Lower leg skin (tissue), 4 donors: ENCODE measurements around the gene RANBP3. TPM values are rescaled to one million over a fixed set of nuclear protein-coding genes. Genes with fewer than 3 reads are reported as not detected.

Experiments
- DNase-seq, 2 donors: peaks; one replicate each; pipeline ENCODE4 v3.0.0-alpha.2; 2019; ENCODE audit warnings: low spot score in 2 of 2
- H3K4me3 ChIP-seq: fragments of 200-600 bp; sonication (generic); 2 replicates; pipeline ENCODE4 v1.5.1; 2017; ENCODE audit warnings: mild to moderate bottlenecking, low read depth; ENCODE audit not compliant: poor library complexity, severe bottlenecking
- POLR2A ChIP-seq, 2 donors: fragments of 450-650 bp; IDR thresholded peaks; one replicate each; pipeline ENCODE4 v1.6.1; 2016 to 2017; ENCODE audit warnings: antibody characterized with exemption in 2 of 2, mild to moderate bottlenecking in 1 of 2, moderate library complexity in 1 of 2
- WGBS, 2 donors: methylation state at CpG; one replicate each; pipeline ENCODE4 v1.1.5; 2018; 5-methylcytosine and 5-hydroxymethylcytosine counted together
- intact Hi-C: fragments of 100-400 bp; cut with DNase I; formaldehyde crosslinking; loops from one replicate; pipeline ENCODE4 v1.15.0; 2023; ENCODE audit warnings: low total_unique reads
- total RNA-seq, 4 donors: library from RNA; depleted of rRNA; stranded (reverse); fragments of >200 nt; gene quantifications; one replicate each; pipeline ENCODE4 v1.1.0, GENCODE V29; 2016
- TF ChIP-seq, protein P1 (sequence below), 3 donors: fragments of 450-650 bp; IDR thresholded peaks; one replicate each; pipeline ENCODE4 v1.5.1; 2016; ENCODE audit warnings: antibody characterized with exemption in 3 of 3, mild to moderate bottlenecking in 3 of 3, moderate library complexity in 2 of 3

Gene RANBP3
- total RNA-seq, 4 donors from 2014 or later = 57.2 to 116 (median 72.0) TPM

DNA sequence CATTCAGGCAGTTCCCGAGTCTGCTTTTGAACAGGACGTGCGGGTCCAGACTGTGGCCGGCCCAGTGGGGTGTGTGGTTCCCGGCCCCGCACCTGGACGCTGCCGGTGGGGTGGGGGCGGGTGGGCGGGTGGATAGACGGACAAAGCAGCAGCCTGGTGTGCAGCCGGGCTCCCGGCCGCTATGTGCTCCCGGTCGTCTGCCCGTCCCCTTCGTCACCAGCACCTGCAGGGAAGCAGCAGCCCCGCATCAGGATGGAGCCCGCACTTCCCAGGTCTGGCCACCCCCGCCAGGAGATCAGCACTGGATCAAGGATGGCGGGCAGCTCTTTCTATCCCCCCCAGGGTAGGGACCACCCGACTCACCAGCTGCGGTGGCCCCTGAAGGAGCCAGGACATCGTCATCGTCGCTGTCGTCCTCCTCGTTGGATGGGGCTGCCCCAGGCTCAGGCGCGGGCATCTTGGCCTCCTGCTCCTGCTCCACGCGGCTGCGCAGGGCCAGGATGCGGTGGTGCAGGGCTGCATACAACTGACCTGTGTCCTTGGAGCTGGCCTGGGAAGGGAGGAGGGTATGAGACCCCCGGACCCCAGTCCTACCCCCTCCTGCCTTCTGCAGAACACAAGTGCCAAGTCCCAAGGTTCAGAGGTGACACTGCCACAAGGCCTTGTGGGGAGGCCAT is 60.4 kb downstream of the RANBP3 start:
- intact Hi-C loops = no loop called here
- no peak overlapping the region for H3K4me3 ChIP-seq
- no peak for TF ChIP-seq POLR2A (IDR thresholded peaks at IDR 0.05)
- TF ChIP-seq, protein P1, sequence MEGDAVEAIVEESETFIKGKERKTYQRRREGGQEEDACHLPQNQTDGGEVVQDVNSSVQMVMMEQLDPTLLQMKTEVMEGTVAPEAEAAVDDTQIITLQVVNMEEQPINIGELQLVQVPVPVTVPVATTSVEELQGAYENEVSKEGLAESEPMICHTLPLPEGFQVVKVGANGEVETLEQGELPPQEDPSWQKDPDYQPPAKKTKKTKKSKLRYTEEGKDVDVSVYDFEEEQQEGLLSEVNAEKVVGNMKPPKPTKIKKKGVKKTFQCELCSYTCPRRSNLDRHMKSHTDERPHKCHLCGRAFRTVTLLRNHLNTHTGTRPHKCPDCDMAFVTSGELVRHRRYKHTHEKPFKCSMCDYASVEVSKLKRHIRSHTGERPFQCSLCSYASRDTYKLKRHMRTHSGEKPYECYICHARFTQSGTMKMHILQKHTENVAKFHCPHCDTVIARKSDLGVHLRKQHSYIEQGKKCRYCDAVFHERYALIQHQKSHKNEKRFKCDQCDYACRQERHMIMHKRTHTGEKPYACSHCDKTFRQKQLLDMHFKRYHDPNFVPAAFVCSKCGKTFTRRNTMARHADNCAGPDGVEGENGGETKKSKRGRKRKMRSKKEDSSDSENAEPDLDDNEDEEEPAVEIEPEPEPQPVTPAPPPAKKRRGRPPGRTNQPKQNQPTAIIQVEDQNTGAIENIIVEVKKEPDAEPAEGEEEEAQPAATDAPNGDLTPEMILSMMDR (IDR thresholded peaks at IDR 0.05) = no peak
- 90 to 91% methylated on average over 32 to 36 of the region's 36 CpGs for WGBS, 2 donors
- DNase-seq = no peak

DNA sequence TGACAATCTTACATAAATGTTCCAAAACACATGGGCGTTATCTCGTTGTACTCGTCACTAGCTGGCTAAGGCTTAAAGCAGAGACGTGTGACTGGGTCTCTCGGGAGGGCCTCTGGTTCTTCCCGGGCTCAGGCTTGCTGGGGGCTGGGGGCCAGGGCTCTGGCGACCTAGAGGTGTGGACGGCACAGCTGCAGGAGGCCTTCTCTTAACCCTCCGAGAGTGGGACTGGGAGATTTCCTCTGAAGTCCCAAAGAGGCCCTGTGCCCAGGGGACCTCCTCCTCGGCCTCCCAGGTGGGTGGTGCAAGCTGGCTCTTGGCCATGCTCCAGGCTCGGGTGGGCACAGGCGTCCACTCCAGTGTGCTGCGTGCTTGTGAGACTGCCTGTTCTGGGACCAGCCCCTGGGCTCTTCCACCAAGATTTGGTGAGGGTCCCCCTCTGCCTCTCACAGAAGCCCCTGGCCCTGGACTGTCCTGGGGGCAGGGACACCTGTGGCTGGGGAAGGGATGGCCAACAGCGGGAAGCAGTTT is 61.7 kb downstream of the RANBP3 start:
- WGBS, 2 donors = 65 to 66% methylated on average over 10 to 14 of the region's 14 CpGs
- no peak for TF ChIP-seq POLR2A (IDR thresholded peaks at IDR 0.05)
- TF ChIP-seq, protein P1 (IDR thresholded peaks at IDR 0.05) = no peak
- no peak overlapping the region for H3K4me3 ChIP-seq
- no peak for DNase-seq
- intact Hi-C loops = no loop called here

DNA sequence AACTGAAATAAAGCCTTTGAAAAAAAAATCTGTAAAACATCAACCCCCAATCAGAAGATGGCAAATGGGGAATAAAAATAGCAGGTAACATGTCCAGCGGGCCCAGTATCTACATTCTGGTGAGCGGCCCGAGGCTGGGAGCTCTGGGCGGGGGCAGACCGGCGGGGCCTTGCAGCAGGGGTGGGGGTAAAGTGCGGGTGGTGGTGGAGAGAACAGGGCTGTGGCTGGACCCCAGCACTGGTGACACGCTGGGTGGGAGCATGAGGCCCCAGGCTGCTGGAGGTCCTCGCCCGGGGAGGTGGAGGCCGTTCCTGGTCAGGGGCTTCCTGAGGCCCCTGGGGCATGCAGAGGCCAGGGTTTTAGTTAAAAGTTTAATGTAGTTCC is 62.2 kb downstream of the RANBP3 start:
- DNase-seq = no peak
- no peak for TF ChIP-seq POLR2A (IDR thresholded peaks at IDR 0.05)
- TF ChIP-seq, protein P1 (IDR thresholded peaks at IDR 0.05) = no peak
- no peak overlapping the region for H3K4me3 ChIP-seq
- intact Hi-C loops = no loop called here
- 66% methylated on average over 11 of the region's 11 CpGs for WGBS, 2 donors

DNA sequence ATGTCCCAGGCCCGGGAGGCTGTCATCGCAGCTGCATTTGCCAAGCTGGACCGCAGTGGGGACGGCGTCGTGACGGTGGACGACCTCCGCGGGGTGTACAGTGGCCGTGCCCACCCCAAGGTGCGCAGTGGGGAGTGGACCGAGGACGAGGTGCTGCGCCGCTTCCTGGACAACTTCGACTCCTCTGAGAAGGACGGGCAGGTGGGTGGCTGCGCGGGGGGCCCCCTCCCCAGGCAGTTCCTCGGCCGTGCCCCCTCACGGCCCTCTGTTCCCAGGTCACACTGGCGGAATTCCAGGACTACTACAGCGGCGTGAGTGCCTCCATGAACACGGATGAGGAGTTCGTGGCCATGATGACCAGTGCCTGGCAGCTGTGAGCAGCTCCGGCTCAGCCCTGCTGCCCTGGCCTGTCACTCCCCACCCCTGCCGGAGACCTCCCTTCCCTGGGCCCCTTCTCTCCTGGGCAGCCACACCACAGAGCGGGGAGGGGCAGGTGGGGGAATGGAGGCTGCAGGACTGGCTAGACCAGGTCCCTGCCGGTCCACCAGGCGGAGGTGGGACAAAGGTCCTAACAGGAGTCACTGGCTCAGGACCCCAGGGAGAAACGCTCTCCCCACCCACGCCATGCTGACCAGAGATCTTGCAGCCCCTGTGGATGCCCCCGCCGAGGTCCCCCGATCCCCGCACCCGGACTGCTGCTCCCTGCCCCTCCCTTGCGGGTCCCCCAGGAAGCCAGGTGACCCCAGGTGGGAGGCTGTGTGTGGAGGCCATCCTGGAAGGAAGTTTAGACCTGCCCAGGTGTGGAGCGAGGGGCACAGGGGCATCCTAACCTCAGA is 62.8 kb downstream of the RANBP3 start:
- intact Hi-C loops = no loop called here
- 82 to 84% methylated on average over 39 of the region's 42 CpGs for WGBS, 2 donors
- H3K4me3 ChIP-seq = no peak overlapping the region
- TF ChIP-seq POLR2A (IDR thresholded peaks at IDR 0.05) = no peak
- TF ChIP-seq, protein P1 (IDR thresholded peaks at IDR 0.05) = no peak
- no peak for DNase-seq

DNA sequence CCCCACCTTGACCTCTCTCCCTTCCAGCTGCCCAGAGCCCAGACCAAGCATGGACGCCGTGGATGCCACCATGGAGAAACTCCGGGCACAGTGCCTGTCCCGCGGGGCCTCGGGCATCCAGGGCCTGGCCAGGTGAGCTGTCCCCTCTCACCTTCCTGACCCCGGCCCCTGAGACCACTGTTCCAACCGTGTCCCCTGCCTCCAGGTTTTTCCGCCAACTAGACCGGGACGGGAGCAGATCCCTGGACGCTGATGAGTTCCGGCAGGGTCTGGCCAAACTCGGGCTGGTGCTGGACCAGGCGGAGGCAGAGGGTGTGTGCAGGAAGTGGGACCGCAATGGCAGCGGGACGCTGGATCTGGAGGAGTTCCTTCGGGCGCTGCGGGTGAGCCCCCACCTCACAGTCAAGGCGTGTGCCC is 63.6 kb downstream of the RANBP3 start:
- intact Hi-C loops = no loop called here
- no peak for DNase-seq
- 39 to 56% methylated on average over 18 to 22 of the region's 22 CpGs for WGBS, 2 donors
- TF ChIP-seq POLR2A (IDR thresholded peaks at IDR 0.05) = no peak
- TF ChIP-seq, protein P1 (IDR thresholded peaks at IDR 0.05) = no peak
- H3K4me3 ChIP-seq = no peak overlapping the region
